Hindlimb muscle (tissue), 1 donor: ENCODE measurements around the gene KIN. TPM values are rescaled to one million over a fixed set of nuclear protein-coding genes. Genes with fewer than 3 reads are reported as not detected.
"Not testable (repeated sequence)": the region's sequence is repeated elsewhere in the genome, so short reads cannot be mapped to it uniquely, and the experiment has no call there.

Source experiments
- DNase-seq: peaks from one replicate; pipeline ENCODE4 v3.0.0-alpha.2; 2013
- polyA plus RNA-seq: library from polyadenylated mRNA; unstranded; fragments of 120-200 nt; gene quantifications from one replicate; pipeline ENCODE4 v1.2.1, GENCODE V29; 2013; ENCODE audit not compliant: insufficient read length

KIN gene
- polyA plus RNA-seq, result 10.9 TPM

DNA sequence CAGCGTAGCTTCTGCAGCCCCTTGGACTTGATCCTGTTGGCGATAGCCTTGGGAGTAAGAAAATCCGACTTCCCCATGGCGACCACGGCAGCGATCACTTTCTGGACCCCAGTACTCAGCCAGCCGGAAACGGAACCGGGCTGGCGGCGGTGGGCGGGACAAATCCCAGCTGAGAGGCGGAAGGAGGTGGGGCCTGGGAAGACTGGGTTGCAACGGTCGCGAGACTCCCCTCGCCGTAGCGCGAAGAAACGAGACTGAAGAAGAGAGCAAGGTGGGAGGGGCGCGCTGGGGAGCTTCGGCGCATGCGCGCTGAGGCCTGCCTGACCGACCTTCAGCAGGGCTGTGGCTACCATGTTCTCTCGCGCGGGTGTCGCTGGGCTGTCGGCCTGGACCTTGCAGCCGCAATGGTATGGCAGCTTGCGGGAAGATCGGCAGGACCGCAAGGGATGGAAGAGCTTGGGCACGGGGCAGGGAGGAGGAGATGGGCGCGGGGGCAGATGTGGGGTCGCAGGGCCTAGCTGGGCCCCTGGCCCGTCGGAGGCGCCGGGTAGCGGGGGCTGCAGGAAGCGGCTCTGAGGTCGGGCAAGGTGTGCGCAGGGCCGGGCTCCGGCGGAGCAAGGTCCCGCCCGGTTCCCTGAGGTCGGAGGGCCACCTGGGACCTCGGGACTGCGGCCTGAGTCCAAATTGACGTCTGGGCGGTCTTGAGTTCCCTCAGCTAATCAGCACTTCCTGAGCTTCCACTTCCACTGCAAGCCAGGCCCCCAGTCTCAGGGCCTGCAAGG lies at the start of gene KIN, which contains the start of gene ATP5F1C:
KIN (minus strand) TSS at position 137 of the 782 bp plus-strand sequence; CDS start at position 77, 60 bp downstream.
ATP5F1C (plus strand) TSS at position 321 of the 782 bp plus-strand sequence; CDS start at position 352, 31 bp downstream.
- DNase-seq, result peak; percentile 99

DNA sequence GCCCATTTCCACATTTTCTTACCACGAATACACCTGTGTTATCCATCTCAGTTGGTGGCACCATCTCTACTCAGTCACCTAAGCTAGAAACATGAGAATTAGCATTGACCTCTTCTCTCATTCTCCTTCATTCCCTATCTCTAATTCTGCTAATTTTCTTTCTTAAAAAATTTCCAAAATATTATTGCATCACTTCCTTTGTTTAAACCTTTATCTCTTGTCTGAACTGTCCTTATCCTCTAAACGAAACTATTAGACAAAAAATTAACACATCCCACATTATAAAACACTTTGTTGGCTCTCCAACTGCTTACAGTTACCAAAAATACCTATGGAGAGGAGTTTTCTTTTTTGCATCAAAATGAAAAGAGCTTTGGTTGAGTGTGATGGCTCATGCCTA lies 48.8 kb upstream of the KIN start:
- DNase-seq, result no peak

GRCh38 chr10:7834262-7834661 lies 46.5 kb upstream of the KIN start:
- no peak for DNase-seq

DNA sequence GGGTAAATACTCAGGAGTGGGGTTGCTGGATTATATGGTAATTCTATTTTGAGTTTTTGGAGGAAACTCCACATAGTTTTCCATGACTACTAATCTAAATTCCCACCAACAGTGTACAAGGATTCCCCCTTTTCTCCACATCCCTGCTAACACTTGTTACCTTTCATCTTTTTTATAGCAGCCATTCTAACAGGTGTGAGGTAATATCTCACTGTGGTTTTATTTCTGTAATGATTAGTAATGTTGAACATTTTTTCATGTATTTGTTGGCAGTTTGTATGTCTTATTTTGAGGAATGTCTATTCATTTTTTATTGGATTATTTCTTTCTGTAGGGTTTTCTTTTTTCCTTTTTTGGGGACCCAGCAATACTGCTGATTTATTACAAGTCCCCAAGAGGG lies 45.4 kb upstream of the KIN start:
- DNase-seq, result no peak

GRCh38 chr10:7832060-7832459 lies 44.3 kb upstream of the KIN start:
- no peak for DNase-seq

GRCh38 chr10:7829289-7829834 lies 41.6 kb upstream of the KIN start:
- DNase-seq, result no peak

- DNase-seq, result no peak
Observed at GRCh38 chr10:7826971-7827370, 39.2 kb upstream of the KIN start.

DNA sequence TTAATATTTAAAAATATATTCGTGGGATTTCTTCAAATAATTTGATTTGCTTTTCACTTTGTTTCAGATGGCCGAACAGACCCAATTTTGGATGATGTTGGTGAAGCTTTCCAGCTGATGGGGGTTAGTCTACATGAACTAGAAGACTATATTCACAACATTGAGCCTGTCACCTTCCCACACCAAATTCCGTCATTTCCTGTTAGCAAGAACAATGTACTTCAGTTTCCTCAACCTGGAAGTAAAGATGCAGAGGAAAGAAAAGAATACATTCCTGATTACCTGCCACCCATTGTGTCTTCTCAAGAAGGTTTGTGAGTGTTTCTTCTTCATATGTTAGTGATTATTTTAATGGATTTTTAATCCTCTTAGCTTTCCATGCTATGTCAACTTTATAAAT lies 36.5 kb upstream of the KIN start:
- no peak for DNase-seq

- DNase-seq, result peak; percentile 32
Observed at GRCh38 chr10:7819121-7819460, 31.3 kb upstream of the KIN start.

DNA sequence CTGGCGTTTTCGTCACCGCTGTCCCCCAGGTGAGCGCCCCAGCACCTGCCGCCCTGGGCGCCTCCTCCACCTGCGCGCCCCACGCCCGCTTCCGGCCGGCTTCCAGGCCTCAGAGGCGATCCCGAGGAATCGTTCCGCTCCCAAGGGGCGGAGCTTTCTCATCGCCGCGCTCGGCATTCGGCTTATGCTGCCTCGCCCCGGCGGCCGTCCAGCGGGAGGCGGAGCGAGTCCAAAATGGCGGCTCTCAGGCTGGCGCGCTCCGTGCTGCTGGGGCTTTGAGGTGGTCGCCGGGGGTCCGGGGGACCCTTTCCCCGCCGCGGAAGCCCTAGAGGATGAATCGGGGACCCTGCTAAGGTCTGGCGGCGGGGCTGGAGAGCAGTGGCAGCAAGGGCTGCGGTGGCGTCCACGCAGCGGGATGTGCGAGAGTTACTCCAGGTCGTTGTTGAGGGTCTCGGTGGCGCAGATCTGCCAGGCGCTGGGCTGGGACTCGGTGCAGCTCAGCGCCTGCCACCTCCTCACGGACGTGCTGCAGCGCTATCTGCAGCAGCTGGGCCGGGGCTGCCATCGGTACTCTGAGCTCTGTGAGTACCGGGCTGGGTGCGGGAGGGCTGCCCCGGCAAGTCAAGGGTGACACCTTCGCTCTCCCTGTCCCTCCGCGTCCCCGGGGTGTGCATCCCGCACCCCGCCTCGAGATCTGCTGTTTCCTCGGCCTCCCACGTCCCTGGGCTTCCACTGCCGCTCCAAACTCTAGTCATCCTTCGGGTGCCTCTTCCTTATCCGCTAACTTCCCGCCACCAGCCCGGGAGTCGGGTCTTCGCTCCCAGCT lies 30.7 kb upstream of the KIN start, which contains the start of gene TAF3:
TAF3 (plus strand) TSS at position 211 of the 826 bp plus-strand sequence; CDS start at position 416, 205 bp downstream.
- DNase-seq, result peak; percentile 94

- DNase-seq, result no peak
Observed at GRCh38 chr10:7817984-7818294, 30.1 kb upstream of the KIN start.

DNA sequence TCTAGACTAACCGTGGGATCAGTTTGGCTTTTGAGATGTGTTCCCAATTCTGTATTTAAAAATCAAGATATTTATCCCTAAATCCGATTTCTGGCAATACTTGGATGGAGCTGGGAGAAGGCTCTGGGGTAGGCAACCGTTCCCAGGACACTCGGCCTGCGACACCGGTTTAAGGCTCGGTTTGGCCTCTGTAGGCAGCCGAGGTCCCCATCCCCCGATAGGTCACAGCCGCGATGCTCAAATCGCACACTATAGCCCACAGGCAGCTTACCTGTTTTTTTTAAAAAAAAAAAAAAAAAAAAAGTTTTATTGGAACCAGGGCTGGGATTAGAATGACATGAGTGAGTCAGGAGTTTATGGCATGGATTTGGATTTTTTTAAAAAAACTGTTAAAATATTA lies 29.8 kb upstream of the KIN start:
- no peak for DNase-seq

DNA sequence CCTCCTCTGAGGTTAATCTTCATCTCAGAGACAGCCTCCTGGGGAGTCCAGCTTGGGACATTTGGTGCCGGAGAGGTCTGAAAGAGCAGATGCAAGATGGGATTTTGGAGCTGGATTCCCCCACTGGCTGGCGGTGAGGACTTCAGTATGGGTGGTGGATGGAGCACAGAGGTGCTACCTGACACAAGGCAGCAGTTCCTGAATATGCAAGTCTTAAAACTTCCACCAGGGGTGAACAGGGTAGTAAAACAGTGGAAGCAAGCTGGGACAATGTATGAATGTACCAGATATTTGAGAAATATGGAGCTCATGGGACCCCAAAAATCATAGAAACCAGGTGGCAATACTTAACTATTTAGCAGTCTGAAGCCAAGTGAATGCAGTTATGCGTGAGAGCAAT lies 25.7 kb upstream of the KIN start:
- DNase-seq, result no peak

GRCh38 chr10:7811743-7812142 lies 23.9 kb upstream of the KIN start:
- DNase-seq, result not testable (repeated sequence)

DNA sequence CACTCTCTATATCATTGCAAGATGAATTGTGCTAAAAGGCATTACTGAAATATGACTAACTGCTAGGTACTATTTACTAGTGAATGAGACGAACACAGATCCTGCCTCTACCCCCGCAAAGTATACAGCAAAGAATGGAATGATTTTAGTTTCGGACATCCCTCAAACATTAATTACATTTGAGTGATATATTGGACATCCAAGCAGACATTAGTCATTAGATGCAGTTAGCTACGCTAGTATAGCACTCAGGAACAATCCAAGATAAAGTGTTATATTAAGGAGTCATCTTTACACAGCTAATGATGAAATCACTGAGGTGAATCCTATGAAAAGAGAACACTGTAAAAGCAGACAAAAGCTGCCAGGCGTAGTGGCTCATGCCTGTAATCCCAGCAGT lies 23.2 kb upstream of the KIN start:
- DNase-seq, result no peak

DNA sequence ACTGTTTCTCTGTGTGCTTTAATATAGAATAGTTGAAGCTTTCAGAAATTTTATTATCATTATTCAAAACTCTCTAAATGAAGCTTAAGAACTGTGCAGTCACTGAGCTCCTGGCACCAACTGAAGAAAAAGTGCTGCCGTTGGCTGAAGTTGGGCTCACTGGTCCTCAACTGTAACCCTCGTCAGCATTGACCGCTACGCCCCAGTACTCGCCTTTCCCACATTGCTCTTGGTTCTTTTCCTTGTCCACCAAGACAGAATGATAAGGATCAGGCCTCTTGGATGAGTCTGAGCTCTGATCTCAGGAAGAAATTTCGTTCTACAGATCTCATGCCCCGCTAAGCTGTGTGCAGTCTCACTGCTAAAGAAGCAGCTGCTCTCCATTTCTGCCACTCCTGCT lies 22.6 kb upstream of the KIN start:
- DNase-seq, result no peak

- no peak for DNase-seq
Observed at GRCh38 chr10:7808686-7809267, 21.0 kb upstream of the KIN start.

- DNase-seq, result no peak
Observed at GRCh38 chr10:7804741-7805140, 16.9 kb upstream of the KIN start.

- no peak for DNase-seq
Observed at GRCh38 chr10:7804216-7804615, 16.4 kb upstream of the KIN start.

DNA sequence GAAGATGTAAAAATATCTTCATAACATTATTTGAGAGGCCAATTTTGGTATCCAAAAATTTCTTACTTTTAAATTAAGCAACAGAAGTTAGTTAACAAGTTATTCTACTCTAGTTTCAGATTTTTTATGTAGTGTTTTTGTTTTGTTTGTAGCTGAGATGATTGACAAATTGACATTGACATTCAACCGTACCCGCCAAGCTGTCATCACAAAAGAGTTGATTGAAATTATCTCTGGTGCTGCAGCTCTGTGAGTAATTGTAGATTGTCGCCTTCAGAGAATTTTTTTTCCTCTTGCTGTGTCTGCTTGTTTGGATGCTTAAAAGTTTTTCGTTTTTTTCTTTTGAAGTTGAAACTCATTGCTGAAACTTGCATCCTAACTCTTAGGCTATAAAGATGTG lies 14.8 kb upstream of the KIN start:
- DNase-seq, result no peak

- no peak for DNase-seq
Observed at GRCh38 chr10:7797582-7797981, 9.8 kb upstream of the KIN start.

DNA sequence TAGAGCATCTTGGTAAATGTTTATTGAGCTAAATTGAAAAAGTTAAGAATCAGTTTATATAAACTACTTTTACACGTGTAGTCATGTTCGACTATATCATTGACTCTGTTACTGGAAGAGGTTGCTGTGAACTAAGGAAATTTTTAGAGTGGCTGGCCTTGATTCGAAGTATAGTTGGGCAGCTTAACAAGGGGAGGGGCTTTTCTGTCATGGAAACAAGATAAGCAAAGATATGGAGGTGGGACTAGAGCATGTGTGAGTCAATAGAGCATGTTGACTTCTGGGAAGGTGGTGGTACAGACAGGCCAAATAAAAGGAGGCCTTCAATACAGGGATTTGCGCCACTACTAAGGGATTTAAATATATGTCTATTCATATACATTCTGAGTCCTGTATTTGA lies 7.8 kb upstream of the KIN start:
- DNase-seq, result no peak
